GM23338 (cell line): ENCODE measurements around the gene FILIP1L. TPM values are rescaled to one million over a fixed set of nuclear protein-coding genes. Genes with fewer than 3 reads are reported as not detected.

Source experiments
- ATAC-seq: fragments of 200-7000 bp; cut with Tn5 transposase; 3 replicates; pipeline ENCODE4 v1.9.1; 2020
- DNase-seq: peaks from one replicate; pipeline ENCODE4 v3.0.0-alpha.2; 2015; ENCODE audit warnings: low spot score
- H2AFZ ChIP-seq: fragments of 200-600 bp; sonication (generic); 2 replicates; pipeline ENCODE4 v1.8.0; 2016; ENCODE audit warnings: antibody characterized with exemption, mild to moderate bottlenecking, moderate library complexity
- H3F3A ChIP-seq: fragments of 200-600 bp; sonication (generic); replicated peaks from 2 replicates; pipeline ENCODE4 v1.8.0; 2017; ENCODE audit warnings: antibody characterized with exemption, mixed run types, low read depth
- H3K27ac ChIP-seq: fragments of 200-600 bp; sonication (generic); 2 replicates; pipeline ENCODE4 v1.6.1; 2016; ENCODE audit warnings: low read depth
- H3K27me3 ChIP-seq: fragments of 200-600 bp; sonication (generic); 2 replicates; pipeline ENCODE4 v1.8.0; 2016; ENCODE audit warnings: mild to moderate bottlenecking, mixed run types, moderate library complexity; ENCODE audit not compliant: insufficient read depth
- H3K36me3 ChIP-seq: fragments of 200-600 bp; sonication (generic); 2 replicates; pipeline ENCODE4 v1.8.0; 2016; ENCODE audit warnings: mild to moderate bottlenecking; ENCODE audit not compliant: insufficient read depth
- H3K4me1 ChIP-seq: fragments of 200-600 bp; sonication (generic); 2 replicates; pipeline ENCODE4 v1.8.0; 2016; ENCODE audit warnings: mild to moderate bottlenecking, moderate library complexity; ENCODE audit not compliant: insufficient read depth
- H3K4me2 ChIP-seq: fragments of 200-600 bp; sonication (generic); 2 replicates; pipeline ENCODE4 v1.7.1; 2017; ENCODE audit warnings: mixed run types
- H3K4me3 ChIP-seq: fragments of 200-600 bp; sonication (generic); 2 replicates; pipeline ENCODE4 v1.6.1; 2016; ENCODE audit warnings: mixed run types
- H3K79me2 ChIP-seq: fragments of 200-600 bp; sonication (generic); replicated peaks from 2 replicates; pipeline ENCODE4 v1.8.0; 2017; ENCODE audit warnings: mild to moderate bottlenecking; ENCODE audit not compliant: insufficient read depth
- H3K9me2 ChIP-seq: fragments of 200-600 bp; sonication (generic); 2 replicates; pipeline ENCODE4 v1.8.0; 2017; ENCODE audit not compliant: insufficient read depth
- H4K20me1 ChIP-seq: fragments of 200-600 bp; sonication (generic); replicated peaks from 2 replicates; pipeline ENCODE4 v1.8.0; 2017; ENCODE audit warnings: mild to moderate bottlenecking; ENCODE audit not compliant: insufficient read depth
- H3K27ac Mint-ChIP-seq: 2 replicates; pipeline ENCODE4 v1.8.0; 2020; ENCODE audit warnings: inconsistent platforms, mild to moderate bottlenecking, moderate library complexity, mixed read lengths
- H3K27me3 Mint-ChIP-seq: 3 replicates; pipeline ENCODE4 v1.8.0; 2022; ENCODE audit warnings: low read depth, mild to moderate bottlenecking, moderate library complexity, mixed read lengths, inconsistent platforms; ENCODE audit not compliant: insufficient read depth, poor library complexity
- H3K36me3 Mint-ChIP-seq: 3 replicates; pipeline ENCODE4 v1.8.0; 2021; ENCODE audit warnings: low read depth, mild to moderate bottlenecking, inconsistent platforms, moderate library complexity, mixed read lengths
- H3K4me1 Mint-ChIP-seq: 3 replicates; pipeline ENCODE4 v1.8.0; 2020; ENCODE audit warnings: mild to moderate bottlenecking, inconsistent platforms, mixed read lengths
- H3K4me3 Mint-ChIP-seq: 3 replicates; pipeline ENCODE4 v1.8.0; 2021; ENCODE audit warnings: moderate library complexity, mild to moderate bottlenecking, inconsistent platforms, mixed read lengths
- H3K9me3 Mint-ChIP-seq: 3 replicates; pipeline ENCODE4 v1.8.0; 2020; ENCODE audit warnings: moderate library complexity, mild to moderate bottlenecking, inconsistent platforms, mixed read lengths
- CTCF ChIP-seq, 2 experiments: fragments of 200-600 bp in 1 of 2; sonication (generic) in 1 of 2; conservative IDR thresholded peaks; 2 replicates each; pipeline versions ENCODE4 v1.5.1 to v1.6.1; 2016 to 2017; ENCODE audit warnings: antibody characterized with exemption in 2 of 2, low read depth in 2 of 2, mild to moderate bottlenecking in 2 of 2, moderate library complexity in 1 of 2
- EZH2 ChIP-seq: fragments of 200-600 bp; sonication (generic); IDR thresholded peaks from one replicate; pipeline ENCODE4 v1.8.0; 2017; ENCODE audit warnings: antibody characterized with exemption, mild to moderate bottlenecking, low read depth; ENCODE audit not compliant: unreplicated experiment
- EZH2phosphoT487 ChIP-seq: fragments of 200-600 bp; sonication (generic); IDR thresholded peaks from one replicate; pipeline ENCODE4 v1.8.1; 2018; ENCODE audit warnings: antibody characterized with exemption; ENCODE audit not compliant: unreplicated experiment
- NANOG ChIP-seq: IDR thresholded peaks from 2 replicates; pipeline ENCODE4 v1.6.1; 2016; ENCODE audit warnings: antibody characterized with exemption, borderline replicate concordance
- POLR2AphosphoS5 ChIP-seq: IDR thresholded peaks from 2 replicates; pipeline ENCODE4 v1.6.1; 2016; ENCODE audit warnings: antibody characterized with exemption, low read depth
- ZNF331 ChIP-seq: fragments of 250-450 bp; sonication (Bioruptor Pico); IDR thresholded peaks from 2 replicates; pipeline ENCODE4 v1.5.0; 2020; ENCODE audit warnings: low read depth, mild to moderate bottlenecking, moderate library complexity
- polyA plus RNA-seq: library from polyadenylated mRNA; unstranded; fragments of >200 nt; fragmentation: Nextera tagmentation; extraction: Ambion mirVana; gene quantifications from 2 replicates; pipeline ENCODE4 v1.2.1, GENCODE V29; 2016
- total RNA-seq: library from RNA; depleted of rRNA; stranded (reverse); fragments of >200 nt; shearing (Covaris generic); gene quantifications from 2 replicates; pipeline ENCODE4 v1.2.3, GENCODE V29; 2014
- TF ChIP-seq, protein P1 (sequence below): fragments of 250-450 bp; sonication (Bioruptor Pico); IDR thresholded peaks from 2 replicates; pipeline ENCODE4 v1.5.0; 2020; ENCODE audit warnings: mild to moderate bottlenecking, moderate library complexity

The FILIP1L gene
- total and polyA plus RNA-seq, 2 experiments from 2014 or later: 1.6 TPM; not detected in 1

- TF ChIP-seq, protein P1, sequence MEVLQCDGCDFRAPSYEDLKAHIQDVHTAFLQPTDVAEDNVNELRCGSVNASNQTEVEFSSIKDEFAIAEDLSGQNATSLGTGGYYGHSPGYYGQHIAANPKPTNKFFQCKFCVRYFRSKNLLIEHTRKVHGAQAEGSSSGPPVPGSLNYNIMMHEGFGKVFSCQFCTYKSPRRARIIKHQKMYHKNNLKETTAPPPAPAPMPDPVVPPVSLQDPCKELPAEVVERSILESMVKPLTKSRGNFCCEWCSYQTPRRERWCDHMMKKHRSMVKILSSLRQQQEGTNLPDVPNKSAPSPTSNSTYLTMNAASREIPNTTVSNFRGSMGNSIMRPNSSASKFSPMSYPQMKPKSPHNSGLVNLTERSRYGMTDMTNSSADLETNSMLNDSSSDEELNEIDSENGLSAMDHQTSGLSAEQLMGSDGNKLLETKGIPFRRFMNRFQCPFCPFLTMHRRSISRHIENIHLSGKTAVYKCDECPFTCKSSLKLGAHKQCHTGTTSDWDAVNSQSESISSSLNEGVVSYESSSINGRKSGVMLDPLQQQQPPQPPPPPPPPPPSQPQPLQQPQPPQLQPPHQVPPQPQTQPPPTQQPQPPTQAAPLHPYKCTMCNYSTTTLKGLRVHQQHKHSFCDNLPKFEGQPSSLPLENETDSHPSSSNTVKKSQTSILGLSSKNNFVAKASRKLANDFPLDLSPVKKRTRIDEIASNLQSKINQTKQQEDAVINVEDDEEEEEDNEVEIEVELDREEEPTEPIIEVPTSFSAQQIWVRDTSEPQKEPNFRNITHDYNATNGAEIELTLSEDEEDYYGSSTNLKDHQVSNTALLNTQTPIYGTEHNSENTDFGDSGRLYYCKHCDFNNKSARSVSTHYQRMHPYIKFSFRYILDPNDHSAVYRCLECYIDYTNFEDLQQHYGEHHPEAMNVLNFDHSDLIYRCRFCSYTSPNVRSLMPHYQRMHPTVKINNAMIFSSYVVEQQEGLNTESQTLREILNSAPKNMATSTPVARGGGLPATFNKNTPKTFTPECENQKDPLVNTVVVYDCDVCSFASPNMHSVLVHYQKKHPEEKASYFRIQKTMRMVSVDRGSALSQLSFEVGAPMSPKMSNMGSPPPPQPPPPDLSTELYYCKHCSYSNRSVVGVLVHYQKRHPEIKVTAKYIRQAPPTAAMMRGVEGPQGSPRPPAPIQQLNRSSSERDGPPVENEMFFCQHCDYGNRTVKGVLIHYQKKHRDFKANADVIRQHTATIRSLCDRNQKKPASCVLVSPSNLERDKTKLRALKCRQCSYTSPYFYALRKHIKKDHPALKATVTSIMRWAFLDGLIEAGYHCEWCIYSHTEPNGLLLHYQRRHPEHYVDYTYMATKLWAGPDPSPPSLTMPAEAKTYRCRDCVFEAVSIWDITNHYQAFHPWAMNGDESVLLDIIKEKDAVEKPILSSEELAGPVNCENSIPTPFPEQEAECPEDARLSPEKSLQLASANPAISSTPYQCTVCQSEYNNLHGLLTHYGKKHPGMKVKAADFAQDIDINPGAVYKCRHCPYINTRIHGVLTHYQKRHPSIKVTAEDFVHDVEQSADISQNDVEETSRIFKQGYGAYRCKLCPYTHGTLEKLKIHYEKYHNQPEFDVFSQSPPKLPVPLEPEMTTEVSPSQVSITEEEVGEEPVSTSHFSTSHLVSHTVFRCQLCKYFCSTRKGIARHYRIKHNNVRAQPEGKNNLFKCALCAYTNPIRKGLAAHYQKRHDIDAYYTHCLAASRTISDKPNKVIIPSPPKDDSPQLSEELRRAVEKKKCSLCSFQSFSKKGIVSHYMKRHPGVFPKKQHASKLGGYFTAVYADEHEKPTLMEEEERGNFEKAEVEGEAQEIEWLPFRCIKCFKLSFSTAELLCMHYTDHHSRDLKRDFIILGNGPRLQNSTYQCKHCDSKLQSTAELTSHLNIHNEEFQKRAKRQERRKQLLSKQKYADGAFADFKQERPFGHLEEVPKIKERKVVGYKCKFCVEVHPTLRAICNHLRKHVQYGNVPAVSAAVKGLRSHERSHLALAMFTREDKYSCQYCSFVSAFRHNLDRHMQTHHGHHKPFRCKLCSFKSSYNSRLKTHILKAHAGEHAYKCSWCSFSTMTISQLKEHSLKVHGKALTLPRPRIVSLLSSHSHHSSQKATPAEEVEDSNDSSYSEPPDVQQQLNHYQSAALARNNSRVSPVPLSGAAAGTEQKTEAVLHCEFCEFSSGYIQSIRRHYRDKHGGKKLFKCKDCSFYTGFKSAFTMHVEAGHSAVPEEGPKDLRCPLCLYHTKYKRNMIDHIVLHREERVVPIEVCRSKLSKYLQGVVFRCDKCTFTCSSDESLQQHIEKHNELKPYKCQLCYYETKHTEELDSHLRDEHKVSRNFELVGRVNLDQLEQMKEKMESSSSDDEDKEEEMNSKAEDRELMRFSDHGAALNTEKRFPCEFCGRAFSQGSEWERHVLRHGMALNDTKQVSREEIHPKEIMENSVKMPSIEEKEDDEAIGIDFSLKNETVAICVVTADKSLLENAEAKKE: no peak
- TF ChIP-seq ZNF331 (CRISPR knock-in tag): no peak
- no peak for TF ChIP-seq NANOG
Measured at GRCh38 chr3:100113723-100114412, 433 bp downstream of the FILIP1L start (continued).

- Mint-ChIP-seq H3K27ac (no peak overlapping the region), H3K36me3 (no peaks in the 10 kb centered on the region; the same call in 2 of the 3 replicates), H3K4me3 (no peak overlapping the region), H3K4me1 (peaks cover under 1% of the 10 kb centered on the region; the same call in 1 of the 3 replicates), H3K27me3 (no peaks in the 10 kb centered on the region), H3K9me3 (no peaks in the 10 kb centered on the region; the same call in 1 of the 3 replicates)
- ATAC-seq: no peak
- Histone ChIP-seq H2AFZ (no peak overlapping the region), H3F3A (no peaks in the 10 kb centered on the region), H3K4me3 (no peak overlapping the region), H4K20me1 (no peaks in the 10 kb centered on the region), H3K79me2 (no peaks in the 10 kb centered on the region), H3K4me1 (no peaks in the 10 kb centered on the region), H3K4me2 (no peak overlapping the region), H3K9me2 (no peaks in the 10 kb centered on the region), H3K27ac (no peak overlapping the region), H3K27me3 (no peaks in the 10 kb centered on the region), H3K36me3 (no peaks in the 10 kb centered on the region)
- no peak for DNase-seq
- no peak for TF ChIP-seq POLR2AphosphoS5
- TF ChIP-seq EZH2phosphoT487: no peak
- no peak for TF ChIP-seq NANOG
- no peak for TF ChIP-seq EZH2
- TF ChIP-seq CTCF (conservative IDR thresholded peaks at IDR 0.05; ENCODE audit: low read depth in 2 of 2): no peak
- TF ChIP-seq, protein P1: no peak
Measured at GRCh38 chr3:100111728-100112127, 2.6 kb downstream of the FILIP1L start.
